Astrocyte (in vitro differentiated cells and primary cell): ENCODE measurements around the gene FAM83C.

Experiments used
- EZH2 ChIP-seq: IDR thresholded peaks from 2 replicates; pipeline ENCODE4 v1.6.1; 2012; ENCODE audit warnings: mild to moderate bottlenecking, low read length, inconsistent platforms; ENCODE audit not compliant: insufficient read depth
- TF ChIP-seq, protein P1 (sequence below): IDR thresholded peaks from 2 replicates; pipeline ENCODE4 v1.5.1; 2011; ENCODE audit warnings: low read depth, mild to moderate bottlenecking, inconsistent platforms, low read length, moderate library complexity; ENCODE audit not compliant: insufficient read depth

DNA sequence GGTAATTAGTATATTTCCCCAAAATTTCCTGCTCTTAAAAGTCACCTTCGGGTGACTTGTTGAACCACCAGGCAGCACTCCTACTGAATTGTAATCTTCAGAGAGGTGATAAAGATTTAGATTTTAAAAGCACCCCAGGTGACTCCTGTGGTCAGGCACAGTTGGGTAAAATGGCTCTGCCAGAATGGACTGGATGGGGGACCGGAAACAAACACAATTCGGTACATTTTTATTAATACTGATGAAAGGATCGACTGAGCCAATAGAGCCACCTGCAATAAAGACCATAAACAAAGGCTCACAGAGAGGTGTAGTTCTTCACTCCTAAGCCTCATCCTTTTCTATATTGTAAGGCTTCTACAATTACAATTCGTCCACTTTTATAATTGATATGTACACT is 19.6 kb upstream of the FAM83C start:
- TF ChIP-seq, protein P1, sequence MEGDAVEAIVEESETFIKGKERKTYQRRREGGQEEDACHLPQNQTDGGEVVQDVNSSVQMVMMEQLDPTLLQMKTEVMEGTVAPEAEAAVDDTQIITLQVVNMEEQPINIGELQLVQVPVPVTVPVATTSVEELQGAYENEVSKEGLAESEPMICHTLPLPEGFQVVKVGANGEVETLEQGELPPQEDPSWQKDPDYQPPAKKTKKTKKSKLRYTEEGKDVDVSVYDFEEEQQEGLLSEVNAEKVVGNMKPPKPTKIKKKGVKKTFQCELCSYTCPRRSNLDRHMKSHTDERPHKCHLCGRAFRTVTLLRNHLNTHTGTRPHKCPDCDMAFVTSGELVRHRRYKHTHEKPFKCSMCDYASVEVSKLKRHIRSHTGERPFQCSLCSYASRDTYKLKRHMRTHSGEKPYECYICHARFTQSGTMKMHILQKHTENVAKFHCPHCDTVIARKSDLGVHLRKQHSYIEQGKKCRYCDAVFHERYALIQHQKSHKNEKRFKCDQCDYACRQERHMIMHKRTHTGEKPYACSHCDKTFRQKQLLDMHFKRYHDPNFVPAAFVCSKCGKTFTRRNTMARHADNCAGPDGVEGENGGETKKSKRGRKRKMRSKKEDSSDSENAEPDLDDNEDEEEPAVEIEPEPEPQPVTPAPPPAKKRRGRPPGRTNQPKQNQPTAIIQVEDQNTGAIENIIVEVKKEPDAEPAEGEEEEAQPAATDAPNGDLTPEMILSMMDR: no peak
- TF ChIP-seq EZH2: no peak
